SK-N-SH (cell line): ENCODE measurements around the gene NT5DC2. TPM values are rescaled to one million over a fixed set of nuclear protein-coding genes. Genes with fewer than 3 reads are reported as not detected.

ENCODE experiments used
- CTCF ChIA-PET: fragments of 300-600, 350-600 bp; formaldehyde crosslinking; extraction: SDS; loops from one replicate; lab custom pipeline; 2021; lab: Yijun Ruan, JAX
- POLR2A ChIA-PET: fragments of 350-600 bp; sonication (Branson Sonifier 250); formaldehyde crosslinking; extraction: SDS; loops from one replicate; lab custom pipeline; 2020; ENCODE audit warnings: antibody characterized with exemption, inconsistent platforms; lab: Yijun Ruan, JAX
- DNase-seq: peaks from one replicate; pipeline ENCODE4 v3.0.0; 2012
- H2AFZ ChIP-seq: fragments of 200-600 bp; sonication (generic); 2 replicates; pipeline ENCODE4 v1.8.1; 2016; ENCODE audit warnings: antibody characterized with exemption, mild to moderate bottlenecking, low read depth
- H3F3A ChIP-seq: fragments of 200-600 bp; sonication (generic); replicated peaks from 2 replicates; pipeline ENCODE3; 2016; ENCODE audit warnings: antibody characterized with exemption, mild to moderate bottlenecking; ENCODE audit not compliant: insufficient read depth
- H3K27ac ChIP-seq, 2 experiments: fragments of 200-500 bp in 1 of 2; fragments of 200-600 bp in 1 of 2; sonication (Bioruptor generic) in 1 of 2; sonication (generic), shearing (Covaris generic) in 1 of 2; 2 replicates each; pipeline versions ENCODE4 v1.5.1 to v1.6.1; 2014 to 2016; ENCODE audit warnings: low read depth in 2 of 2, inconsistent platforms in 1 of 2, low read length in 1 of 2, mild to moderate bottlenecking in 1 of 2, mixed read lengths in 1 of 2
- H3K27me3 ChIP-seq: fragments of 200-600 bp; sonication (generic), shearing (Covaris generic); 2 replicates; pipeline ENCODE4 v1.6.1; 2016; ENCODE audit warnings: mixed run types; ENCODE audit not compliant: insufficient read depth
- H3K36me3 ChIP-seq, 2 experiments: fragments of 200-500 bp in 1 of 2; fragments of 200-600 bp in 1 of 2; sonication (Bioruptor generic) in 1 of 2; sonication (generic) in 1 of 2; replicated peaks in 1 of 2; 2 replicates each; pipeline versions ENCODE3 to v1.5.1; 2014 to 2016; ENCODE audit warnings: low read length in 1 of 2, mild to moderate bottlenecking in 1 of 2; ENCODE audit not compliant: insufficient read depth in 2 of 2, control insufficient read depth in 1 of 2
- H3K4me1 ChIP-seq, 2 experiments: fragments of 200-500 bp in 1 of 2; fragments of 200-600 bp in 1 of 2; sonication (Bioruptor generic) in 1 of 2; sonication (generic), shearing (Covaris generic) in 1 of 2; 2 replicates each; pipeline versions ENCODE4 v1.5.1 to v1.6.1; 2014 to 2016; ENCODE audit warnings: low read depth in 1 of 2, low read length in 1 of 2, mixed run types in 1 of 2; ENCODE audit not compliant: insufficient read depth in 2 of 2, control insufficient read depth in 1 of 2
- H3K4me2 ChIP-seq: fragments of 200-600 bp; sonication (generic), shearing (Covaris generic); 2 replicates; pipeline ENCODE4 v1.6.1; 2017; ENCODE audit warnings: mixed run types
- H3K4me3 ChIP-seq, 2 experiments: fragments of 200-500 bp in 1 of 2; fragments of 200-600 bp in 1 of 2; sonication (Bioruptor generic) in 1 of 2; sonication (generic), shearing (Covaris generic) in 1 of 2; 2 replicates each; pipeline versions ENCODE4 v1.5.1 to v1.8.1; 2014 to 2016; ENCODE audit warnings: low read depth in 2 of 2, inconsistent platforms in 1 of 2, low read length in 1 of 2, mild to moderate bottlenecking in 1 of 2, mixed read lengths in 1 of 2, moderate library complexity in 1 of 2
- H3K79me2 ChIP-seq: fragments of 200-600 bp; sonication (generic); 2 replicates; pipeline ENCODE4 v1.8.1; 2017; ENCODE audit warnings: mild to moderate bottlenecking; ENCODE audit not compliant: insufficient read depth
- H3K9ac ChIP-seq: fragments of 200-600 bp; sonication (generic); 2 replicates; pipeline ENCODE4 v1.6.1; 2017; ENCODE audit warnings: mixed run types
- H3K9me2 ChIP-seq: fragments of 200-600 bp; sonication (generic); 2 replicates; pipeline ENCODE4 v1.6.1; 2017; ENCODE audit warnings: mixed run types
- H3K9me3 ChIP-seq: fragments of 200-600 bp; sonication (generic); 2 replicates; pipeline ENCODE4 v1.6.1; 2017; ENCODE audit warnings: mixed run types, mild to moderate bottlenecking, moderate library complexity
- H4K20me1 ChIP-seq: fragments of 200-600 bp; sonication (generic); 2 replicates; pipeline ENCODE4 v1.6.1; 2017; ENCODE audit warnings: mild to moderate bottlenecking, mixed run types; ENCODE audit not compliant: insufficient read depth
- CHD2 ChIP-seq: fragments of 150-350 bp; IDR thresholded peaks from 2 replicates; pipeline ENCODE4 v1.6.1; 2018; ENCODE audit warnings: low read length; ENCODE audit not compliant: partially characterized antibody
- ELF1 ChIP-seq: IDR thresholded peaks from 2 replicates; pipeline ENCODE4 v1.4.0; 2012
- EP300 ChIP-seq, 2 experiments: IDR thresholded peaks; 2 replicates each; pipeline versions ENCODE4 v1.4.0 to v1.6.1; 2012; ENCODE audit warnings: borderline replicate concordance in 1 of 2, low read depth in 1 of 2, low read length in 1 of 2
- FOXJ3 ChIP-seq: sonication (generic); formaldehyde crosslinking; IDR thresholded peaks from 2 replicates; pipeline ENCODE4 v1.5.1; 2020; ENCODE audit warnings: mild to moderate bottlenecking, missing genetic modification reagents
- FOXM1 ChIP-seq: IDR thresholded peaks from 2 replicates; pipeline ENCODE4 v1.4.0; 2012; ENCODE audit warnings: low read depth, mild to moderate bottlenecking
- GABPA ChIP-seq: IDR thresholded peaks from 2 replicates; pipeline ENCODE4 v1.4.0; 2012; ENCODE audit warnings: low read depth, mild to moderate bottlenecking
- MEF2A ChIP-seq: IDR thresholded peaks from 2 replicates; pipeline ENCODE4 v1.4.0; 2012; ENCODE audit warnings: low read depth, borderline replicate concordance
- MXI1 ChIP-seq: IDR thresholded peaks from 2 replicates; pipeline ENCODE4 v1.6.1; 2012; ENCODE audit warnings: mild to moderate bottlenecking, low read depth, low read length, improper control_type of control experiment
- NRF1 ChIP-seq: IDR thresholded peaks from 2 replicates; pipeline ENCODE4 v1.6.1; 2012; ENCODE audit warnings: low read depth, mild to moderate bottlenecking, low read length
- POLR2AphosphoS5 ChIP-seq: IDR thresholded peaks from 2 replicates; pipeline ENCODE4 v1.6.1; 2012; ENCODE audit warnings: low read depth, low read length
- RAD21 ChIP-seq: IDR thresholded peaks from 2 replicates; pipeline ENCODE4 v1.6.1; 2012; ENCODE audit warnings: mild to moderate bottlenecking, low read length
- RFX5 ChIP-seq: IDR thresholded peaks from 2 replicates; pipeline ENCODE4 v1.6.1; 2012; ENCODE audit warnings: mild to moderate bottlenecking, improper control_type of control experiment, low read length
- SIN3A ChIP-seq: IDR thresholded peaks from 2 replicates; pipeline ENCODE4 v1.6.1; 2012; ENCODE audit warnings: low read depth, mild to moderate bottlenecking, low read length, moderate library complexity, borderline replicate concordance
- TAF1 ChIP-seq: IDR thresholded peaks from 2 replicates; pipeline ENCODE4 v1.6.1; 2012; ENCODE audit warnings: low read depth, mild to moderate bottlenecking, low read length, moderate library complexity, borderline replicate concordance
- TCF12 ChIP-seq: IDR thresholded peaks from 2 replicates; pipeline ENCODE4 v1.4.0; 2012
- YY1 ChIP-seq: IDR thresholded peaks from 2 replicates; pipeline ENCODE4 v1.4.0; 2012; ENCODE audit warnings: low read depth, mild to moderate bottlenecking
- WGBS: methylation state at CpG from one replicate; pipeline ENCODE4 v1.1.6; 2017; ENCODE audit warnings: low lambda C conversion rate; 5-methylcytosine and 5-hydroxymethylcytosine counted together
- polyA plus RNA-seq, 3 experiments: library from polyadenylated mRNA; depleted of rRNA; stranded (reverse); fragments of >200 nt; gene quantifications; 2 replicates each; pipeline ENCODE4 v1.2.3, GENCODE V29; 2012
- TF ChIP-seq, protein P1 (sequence below): IDR thresholded peaks from 2 replicates; pipeline ENCODE4 v1.4.0; 2012; ENCODE audit warnings: low read depth, borderline replicate concordance
- TF ChIP-seq, protein P2 (sequence below): fragments of 150-350 bp; IDR thresholded peaks from 2 replicates; pipeline ENCODE4 v1.6.1; 2016; ENCODE audit warnings: mild to moderate bottlenecking, low read depth, low read length
- TF ChIP-seq, protein P3 (sequence below): IDR thresholded peaks from 2 replicates; pipeline ENCODE4 v1.6.1; 2012; ENCODE audit warnings: mild to moderate bottlenecking, low read depth, low read length, moderate library complexity
- TF ChIP-seq, protein P4 (sequence below): fragments of 200-600 bp; sonication (generic); IDR thresholded peaks from 2 replicates; pipeline ENCODE4 v1.6.1; 2017; ENCODE audit warnings: antibody characterized with exemption, mild to moderate bottlenecking, moderate library complexity

NT5DC2 gene
- polyA plus RNA-seq, 1 of the 3 experiments (the other 2 are of a cell fraction), result 113 TPM

DNA sequence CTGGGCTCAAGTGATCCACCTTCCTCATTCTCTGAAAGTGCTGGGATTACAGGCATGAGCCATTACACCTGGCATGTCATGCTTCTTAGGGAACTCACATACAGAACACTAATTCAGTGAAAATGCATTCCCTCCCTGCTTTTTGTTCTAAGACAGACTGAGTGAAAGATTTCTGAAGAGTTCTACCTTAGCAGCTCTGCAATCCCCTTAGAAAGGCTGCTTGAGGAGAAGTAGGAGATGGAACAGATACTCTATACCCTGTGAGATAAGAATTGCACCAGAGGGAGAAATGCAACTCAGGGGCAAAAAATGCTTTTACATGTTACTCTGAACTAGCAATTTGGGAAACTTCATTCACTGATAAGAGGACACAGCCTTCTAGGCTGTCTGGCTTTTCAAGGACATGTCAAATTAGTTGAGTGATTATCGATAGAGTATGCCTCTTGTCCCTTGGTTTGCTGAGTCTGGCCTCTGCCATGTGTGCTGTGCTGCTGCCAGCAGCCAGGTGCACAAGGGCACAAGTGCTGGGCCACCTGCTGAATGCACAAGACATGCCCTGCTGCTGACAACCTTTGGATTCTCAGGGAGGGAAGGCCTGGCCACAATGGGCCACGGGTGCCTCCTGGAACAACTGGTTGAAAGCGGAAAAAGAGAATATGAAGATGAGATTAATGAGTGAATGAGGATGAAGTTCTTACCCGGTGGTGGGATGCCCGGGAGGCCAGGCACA lies 20.5 kb upstream of the NT5DC2 start:
- Histone ChIP-seq H3K4me2 (no peak overlapping the region), H3K4me1 (peaks cover 0 to 7% of the 10 kb centered on the region in 2 experiments; a peak in 2 of 4 replicates), H3K9me2 (no peaks in the 10 kb centered on the region), H3K36me3 (peaks cover 57 to 74% of the 10 kb centered on the region in 2 experiments), H3K9me3 (no peaks in the 10 kb centered on the region), H3K9ac (no peak overlapping the region), H4K20me1 (0 out of 2 replicates have a peak, but pooled peaks cover 4% of the 10 kb centered on the region), H3K27me3 (no peaks in the 10 kb centered on the region), H3K4me3 (no peak overlapping the region), H3K27ac (peak overlapping the region in 1 of 2 experiments; percentile 62; a peak in 2 of 4 replicates), H2AFZ (no peak overlapping the region), H3K79me2 (peaks cover 3% of the 10 kb centered on the region; the same call in 1 of the 2 replicates), H3F3A (peaks cover 4% of the 10 kb centered on the region)
- WGBS, result 81% methylated on average over 5 of the region's 5 CpGs
- no peak for TF ChIP-seq RAD21
- no peak for TF ChIP-seq NRF1
- TF ChIP-seq ELF1, result no peak
- TF ChIP-seq, protein P1, sequence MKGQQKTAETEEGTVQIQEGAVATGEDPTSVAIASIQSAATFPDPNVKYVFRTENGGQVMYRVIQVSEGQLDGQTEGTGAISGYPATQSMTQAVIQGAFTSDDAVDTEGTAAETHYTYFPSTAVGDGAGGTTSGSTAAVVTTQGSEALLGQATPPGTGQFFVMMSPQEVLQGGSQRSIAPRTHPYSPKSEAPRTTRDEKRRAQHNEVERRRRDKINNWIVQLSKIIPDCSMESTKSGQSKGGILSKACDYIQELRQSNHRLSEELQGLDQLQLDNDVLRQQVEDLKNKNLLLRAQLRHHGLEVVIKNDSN, result no peak
- TF ChIP-seq GABPA, result no peak
- TF ChIP-seq, protein P2, sequence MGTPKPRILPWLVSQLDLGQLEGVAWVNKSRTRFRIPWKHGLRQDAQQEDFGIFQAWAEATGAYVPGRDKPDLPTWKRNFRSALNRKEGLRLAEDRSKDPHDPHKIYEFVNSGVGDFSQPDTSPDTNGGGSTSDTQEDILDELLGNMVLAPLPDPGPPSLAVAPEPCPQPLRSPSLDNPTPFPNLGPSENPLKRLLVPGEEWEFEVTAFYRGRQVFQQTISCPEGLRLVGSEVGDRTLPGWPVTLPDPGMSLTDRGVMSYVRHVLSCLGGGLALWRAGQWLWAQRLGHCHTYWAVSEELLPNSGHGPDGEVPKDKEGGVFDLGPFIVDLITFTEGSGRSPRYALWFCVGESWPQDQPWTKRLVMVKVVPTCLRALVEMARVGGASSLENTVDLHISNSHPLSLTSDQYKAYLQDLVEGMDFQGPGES, result no peak
- no peak for TF ChIP-seq YY1
- no peak for TF ChIP-seq SIN3A
- TF ChIP-seq FOXM1, result no peak
- no peak for DNase-seq
- ChIA-PET POLR2A (no interaction called here), CTCF (interaction anchor here (1.0 to 3.5 kb wide), 3 partner anchors 8 to 82 kb away, joined by 3 to 17 read pairs (median 4); no protein-coding TSS in a partner anchor)

DNA sequence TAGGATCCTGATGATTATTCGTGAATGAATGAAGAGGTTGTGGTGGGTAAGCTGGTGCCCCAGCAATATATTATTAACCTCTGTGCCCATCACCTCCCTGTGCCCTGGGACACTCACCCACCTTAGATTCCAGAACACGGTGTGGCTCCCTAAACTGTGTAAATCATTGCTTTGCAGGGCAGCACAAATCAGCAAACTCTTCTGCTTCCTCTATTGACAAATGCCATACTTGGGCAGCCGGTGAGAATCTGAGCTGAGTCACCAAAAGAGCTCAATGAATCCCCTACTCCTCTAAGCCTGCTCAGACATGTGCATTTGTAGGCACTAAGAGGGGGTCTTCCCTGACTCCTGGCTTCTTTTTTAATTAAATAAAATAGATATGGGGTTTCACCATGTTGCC lies 18.4 kb upstream of the NT5DC2 start:
- Histone ChIP-seq H3K79me2 (peaks cover 10% of the 10 kb centered on the region; the same call in 1 of the 2 replicates), H3K36me3 (peaks cover 64% of the 10 kb centered on the region in 2 experiments), H3K4me2 (no peak overlapping the region), H3K27ac (no peak overlapping the region), H3K4me3 (no peak overlapping the region), H3K4me1 (peaks cover 0 to 7% of the 10 kb centered on the region in 2 experiments; a peak in 2 of 4 replicates), H4K20me1 (0 out of 2 replicates have a peak, but pooled peaks cover 4% of the 10 kb centered on the region), H3F3A (peaks cover 16% of the 10 kb centered on the region), H3K9me2 (no peaks in the 10 kb centered on the region), H2AFZ (no peak overlapping the region), H3K9ac (no peak overlapping the region), H3K27me3 (no peaks in the 10 kb centered on the region), H3K9me3 (no peaks in the 10 kb centered on the region)
- DNase-seq, result no peak
- TF ChIP-seq MXI1 (no peak), RAD21 (no peak), SIN3A (no peak), FOXJ3 (CRISPR knock-in tag) (no peak), TCF12 (no peak), EP300 (IDR thresholded peaks at IDR 0.05; ENCODE audit: borderline replicate concordance in 1 of 2, low read depth in 1 of 2, low read length in 1 of 2) (no peak), MEF2A (no peak), POLR2AphosphoS5 (no peak), TAF1 (no peak), RFX5 (no peak), ELF1 (no peak), CHD2 (no peak)
- TF ChIP-seq, protein P3, sequence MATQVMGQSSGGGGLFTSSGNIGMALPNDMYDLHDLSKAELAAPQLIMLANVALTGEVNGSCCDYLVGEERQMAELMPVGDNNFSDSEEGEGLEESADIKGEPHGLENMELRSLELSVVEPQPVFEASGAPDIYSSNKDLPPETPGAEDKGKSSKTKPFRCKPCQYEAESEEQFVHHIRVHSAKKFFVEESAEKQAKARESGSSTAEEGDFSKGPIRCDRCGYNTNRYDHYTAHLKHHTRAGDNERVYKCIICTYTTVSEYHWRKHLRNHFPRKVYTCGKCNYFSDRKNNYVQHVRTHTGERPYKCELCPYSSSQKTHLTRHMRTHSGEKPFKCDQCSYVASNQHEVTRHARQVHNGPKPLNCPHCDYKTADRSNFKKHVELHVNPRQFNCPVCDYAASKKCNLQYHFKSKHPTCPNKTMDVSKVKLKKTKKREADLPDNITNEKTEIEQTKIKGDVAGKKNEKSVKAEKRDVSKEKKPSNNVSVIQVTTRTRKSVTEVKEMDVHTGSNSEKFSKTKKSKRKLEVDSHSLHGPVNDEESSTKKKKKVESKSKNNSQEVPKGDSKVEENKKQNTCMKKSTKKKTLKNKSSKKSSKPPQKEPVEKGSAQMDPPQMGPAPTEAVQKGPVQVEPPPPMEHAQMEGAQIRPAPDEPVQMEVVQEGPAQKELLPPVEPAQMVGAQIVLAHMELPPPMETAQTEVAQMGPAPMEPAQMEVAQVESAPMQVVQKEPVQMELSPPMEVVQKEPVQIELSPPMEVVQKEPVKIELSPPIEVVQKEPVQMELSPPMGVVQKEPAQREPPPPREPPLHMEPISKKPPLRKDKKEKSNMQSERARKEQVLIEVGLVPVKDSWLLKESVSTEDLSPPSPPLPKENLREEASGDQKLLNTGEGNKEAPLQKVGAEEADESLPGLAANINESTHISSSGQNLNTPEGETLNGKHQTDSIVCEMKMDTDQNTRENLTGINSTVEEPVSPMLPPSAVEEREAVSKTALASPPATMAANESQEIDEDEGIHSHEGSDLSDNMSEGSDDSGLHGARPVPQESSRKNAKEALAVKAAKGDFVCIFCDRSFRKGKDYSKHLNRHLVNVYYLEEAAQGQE, result no peak
- TF ChIP-seq, protein P4, sequence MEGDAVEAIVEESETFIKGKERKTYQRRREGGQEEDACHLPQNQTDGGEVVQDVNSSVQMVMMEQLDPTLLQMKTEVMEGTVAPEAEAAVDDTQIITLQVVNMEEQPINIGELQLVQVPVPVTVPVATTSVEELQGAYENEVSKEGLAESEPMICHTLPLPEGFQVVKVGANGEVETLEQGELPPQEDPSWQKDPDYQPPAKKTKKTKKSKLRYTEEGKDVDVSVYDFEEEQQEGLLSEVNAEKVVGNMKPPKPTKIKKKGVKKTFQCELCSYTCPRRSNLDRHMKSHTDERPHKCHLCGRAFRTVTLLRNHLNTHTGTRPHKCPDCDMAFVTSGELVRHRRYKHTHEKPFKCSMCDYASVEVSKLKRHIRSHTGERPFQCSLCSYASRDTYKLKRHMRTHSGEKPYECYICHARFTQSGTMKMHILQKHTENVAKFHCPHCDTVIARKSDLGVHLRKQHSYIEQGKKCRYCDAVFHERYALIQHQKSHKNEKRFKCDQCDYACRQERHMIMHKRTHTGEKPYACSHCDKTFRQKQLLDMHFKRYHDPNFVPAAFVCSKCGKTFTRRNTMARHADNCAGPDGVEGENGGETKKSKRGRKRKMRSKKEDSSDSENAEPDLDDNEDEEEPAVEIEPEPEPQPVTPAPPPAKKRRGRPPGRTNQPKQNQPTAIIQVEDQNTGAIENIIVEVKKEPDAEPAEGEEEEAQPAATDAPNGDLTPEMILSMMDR, result no peak
- WGBS, result 87% methylated on average over 3 of the region's 3 CpGs
- CTCF ChIA-PET, result interaction anchor here (0.9 to 3.5 kb wide), 2 partner anchors 70 to 80 kb away, joined by 3 to 17 read pairs; no protein-coding TSS in a partner anchor
- POLR2A ChIA-PET, result no interaction called here
